HTERT RPE-1 (cell line): ENCODE data around the gene NUP58.

ENCODE experiments used
- in situ Hi-C: fragments of 300-500 bp; cut with MboI; formaldehyde crosslinking; loops from 4 replicates; pipeline ENCODE4 v1.14.3; 2020; ENCODE audit warnings: low sequenced_read_pairs

Gene NUP58

DNA sequence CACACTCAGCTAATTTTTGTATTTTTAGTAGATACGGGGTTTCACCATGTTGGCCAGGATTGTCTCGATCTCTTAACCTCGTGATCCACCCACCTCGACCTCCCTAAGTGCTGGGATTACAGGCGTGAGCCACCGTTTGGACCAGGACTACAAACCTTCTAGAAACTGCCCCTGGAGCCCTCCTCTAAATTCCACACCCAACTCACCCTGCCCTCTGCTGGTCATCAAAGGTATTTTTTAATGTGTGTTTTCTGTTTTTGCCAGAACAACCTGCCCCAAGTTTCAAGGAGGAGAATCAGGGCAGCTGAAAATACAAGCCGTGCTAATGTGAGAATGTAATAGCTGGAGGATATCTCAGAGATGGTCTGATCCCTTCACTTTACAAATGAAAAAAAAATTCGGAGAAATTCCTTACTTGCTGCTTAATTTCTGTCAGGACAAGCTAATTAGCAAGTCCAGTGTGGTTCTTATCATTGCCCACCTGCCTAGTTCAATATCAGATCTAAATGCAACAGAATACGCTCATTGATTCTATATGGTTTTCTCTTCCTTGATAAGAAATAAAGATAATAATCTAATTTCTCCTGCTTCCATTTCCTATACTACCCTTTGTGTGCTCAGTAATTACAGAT is 74.4 kb downstream of the NUP58 start:
- in situ Hi-C loops: no loop called here

DNA sequence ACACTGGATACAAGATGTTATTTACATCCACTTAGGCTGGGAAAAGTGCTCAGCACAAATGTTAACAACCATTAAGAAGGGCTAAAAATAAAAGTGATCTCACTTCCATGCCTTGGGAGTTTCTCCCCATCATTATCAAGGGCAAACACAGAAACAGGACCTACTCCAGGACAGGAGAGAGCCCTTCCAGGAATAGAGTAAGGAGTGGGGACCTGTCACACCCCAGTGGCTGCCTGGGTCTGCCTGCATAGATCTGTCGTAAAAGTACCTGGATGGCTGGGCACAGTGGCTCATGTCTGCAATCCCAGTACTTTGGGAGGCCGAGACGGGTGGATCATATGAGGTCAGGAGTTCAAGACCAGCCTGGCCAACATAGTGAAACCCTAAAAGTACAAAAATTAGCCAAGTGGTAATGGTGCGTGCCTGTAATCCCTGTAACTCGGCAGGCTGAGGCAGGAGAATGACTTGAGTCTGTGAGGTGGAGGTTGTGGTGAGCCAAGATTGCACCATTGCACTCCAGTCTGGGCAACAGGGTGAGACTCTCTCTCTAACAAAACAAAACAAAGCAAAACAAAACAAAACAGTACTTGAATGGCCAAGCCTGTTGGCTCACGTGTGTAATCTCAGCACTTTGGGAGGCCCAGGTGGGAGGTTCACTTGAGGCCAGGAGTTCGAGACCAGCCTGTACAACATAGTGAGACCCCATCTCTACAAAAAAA is 76.0 kb downstream of the NUP58 start:
- in situ Hi-C loops: no loop called here

DNA sequence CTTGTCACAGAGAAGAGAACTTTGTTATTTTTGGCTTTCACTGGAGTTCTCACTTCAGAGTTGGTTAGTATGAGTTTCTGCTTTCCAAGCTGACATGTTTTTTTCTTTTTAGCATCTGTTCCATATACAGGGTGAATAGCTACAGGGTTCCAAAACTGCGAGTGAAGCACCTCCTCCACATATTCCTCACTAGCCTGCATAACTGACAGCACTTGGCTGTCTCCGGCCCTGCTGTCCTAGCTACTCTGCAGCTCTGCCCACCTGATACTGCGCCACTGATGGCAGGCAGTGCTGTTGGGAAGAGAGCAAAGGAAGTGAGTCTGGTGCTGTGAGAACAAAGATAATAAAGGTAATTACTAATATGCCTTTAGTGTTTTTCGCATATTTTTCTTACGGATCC is 77.1 kb downstream of the NUP58 start:
- in situ Hi-C loops: no loop called here

DNA sequence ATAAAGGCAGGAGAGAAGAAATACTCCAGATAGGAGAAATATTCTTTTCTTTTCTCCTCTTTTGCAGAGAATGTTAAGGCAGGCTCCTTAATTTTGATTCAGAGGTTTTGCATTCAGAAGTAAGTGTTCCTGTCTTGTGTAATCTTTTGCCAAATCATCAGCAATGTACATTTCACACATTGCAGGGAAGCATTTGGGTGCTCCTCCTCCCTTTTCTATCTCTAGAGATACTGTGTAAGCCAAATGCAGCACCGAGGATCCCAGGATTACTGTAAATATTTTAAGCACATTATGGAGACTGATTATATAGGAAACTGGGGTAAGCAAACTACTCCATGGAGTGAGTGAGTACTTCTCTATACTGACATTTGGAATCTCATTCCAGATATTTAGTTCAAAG is 77.6 kb downstream of the NUP58 start:
- in situ Hi-C loops: no loop called here

DNA sequence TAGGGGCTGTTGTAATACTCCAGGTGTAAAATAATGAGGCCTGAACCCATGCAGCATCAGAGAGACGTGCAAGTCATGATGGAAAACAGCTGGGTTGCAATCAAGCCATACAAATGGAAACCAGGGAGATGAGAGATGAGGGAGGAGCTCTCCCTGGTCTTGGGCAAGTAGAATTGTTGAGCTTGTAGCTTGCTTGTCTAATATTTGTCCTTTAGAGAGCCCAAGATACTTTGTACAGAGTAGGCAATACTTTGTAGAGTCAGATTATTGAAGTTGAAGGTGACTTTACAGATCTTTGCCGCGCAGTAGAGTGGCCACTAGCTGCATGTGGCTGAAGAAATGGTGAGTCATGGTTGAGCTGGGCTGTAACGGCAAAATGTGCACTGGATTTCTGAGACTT is 78.7 kb downstream of the NUP58 start:
- in situ Hi-C loops: no loop called here

DNA sequence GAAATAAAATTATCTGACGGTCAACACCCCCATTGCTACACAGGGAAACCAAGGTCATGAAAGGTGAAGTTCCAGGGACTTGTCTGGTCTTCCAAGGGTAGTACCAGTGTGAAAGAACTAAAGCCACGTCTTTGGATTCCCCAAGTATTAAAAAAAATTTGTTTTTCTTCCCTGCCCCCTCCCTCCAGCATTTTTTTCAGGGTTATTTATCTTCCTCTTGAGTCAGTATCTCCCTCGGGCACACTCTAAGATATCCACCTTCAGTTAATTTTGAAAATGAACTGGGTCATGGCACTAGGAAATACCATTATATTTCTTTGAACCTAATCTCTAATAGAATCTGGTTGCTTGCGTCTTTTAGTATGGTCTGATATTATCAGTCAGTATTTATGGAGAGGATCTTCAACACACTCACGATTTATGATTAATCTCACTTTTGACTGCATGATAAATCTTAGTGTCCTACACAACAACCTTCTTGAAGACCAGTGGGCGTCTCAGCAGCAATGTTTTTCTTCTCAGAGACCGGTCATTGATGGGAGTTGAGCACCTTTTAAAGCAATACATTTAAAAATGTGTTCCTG is 79.4 kb downstream of the NUP58 start:
- in situ Hi-C loops: no loop called here

DNA sequence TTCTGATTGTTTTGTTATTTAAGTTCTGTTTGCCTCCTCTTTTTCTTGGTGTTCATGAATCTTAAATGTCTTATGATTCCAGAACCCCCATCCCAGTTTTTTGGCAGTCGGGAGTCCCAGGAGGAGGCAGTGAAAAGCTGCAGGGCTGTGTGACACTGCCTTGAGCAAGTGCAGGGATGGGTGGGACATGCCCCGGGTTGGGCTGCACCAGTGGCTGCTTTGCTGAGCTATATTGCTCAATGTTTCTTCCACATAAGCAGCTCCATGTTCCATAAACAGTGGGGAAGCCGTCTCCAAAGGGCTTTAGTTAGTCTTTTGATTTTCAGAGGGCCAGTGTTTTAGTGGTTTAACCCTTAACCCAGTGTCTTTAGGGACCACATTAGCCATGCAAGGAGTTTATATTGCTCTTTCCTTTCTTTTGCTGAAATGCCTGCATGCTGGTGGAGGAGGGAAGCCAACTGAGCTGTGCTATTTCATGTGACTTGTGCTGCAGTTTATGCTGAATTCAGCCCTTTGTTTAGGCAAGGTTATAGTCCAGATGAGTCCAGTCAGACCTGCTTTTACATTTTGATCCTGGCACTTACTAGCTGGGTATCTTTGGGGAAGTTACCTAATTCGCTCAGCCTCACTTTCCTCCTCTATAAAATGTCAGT is 83.5 kb downstream of the NUP58 start:
- in situ Hi-C loops: no loop called here

DNA sequence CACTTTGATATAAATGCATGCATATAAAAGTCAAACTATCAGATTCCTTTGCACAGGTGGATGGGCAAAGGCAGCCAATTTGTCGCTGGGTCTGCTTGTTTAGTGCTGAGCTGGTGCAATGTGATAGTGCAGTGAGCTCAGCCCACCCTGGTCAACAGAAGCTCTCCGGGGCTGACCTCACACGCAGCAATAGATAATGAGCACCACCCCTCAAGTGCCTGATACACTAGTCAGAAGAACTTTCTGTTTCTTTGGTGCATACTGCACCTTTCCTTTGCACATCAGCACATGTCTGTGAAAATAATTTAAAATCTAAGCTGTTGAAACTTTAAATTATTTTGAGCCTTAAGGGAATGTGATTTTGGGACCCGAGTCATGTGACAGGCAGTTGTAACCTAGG is 90.5 kb downstream of the NUP58 start:
- in situ Hi-C loops: no loop called here
